Measurements from ENCODE around the gene PDCD1.

DNA sequence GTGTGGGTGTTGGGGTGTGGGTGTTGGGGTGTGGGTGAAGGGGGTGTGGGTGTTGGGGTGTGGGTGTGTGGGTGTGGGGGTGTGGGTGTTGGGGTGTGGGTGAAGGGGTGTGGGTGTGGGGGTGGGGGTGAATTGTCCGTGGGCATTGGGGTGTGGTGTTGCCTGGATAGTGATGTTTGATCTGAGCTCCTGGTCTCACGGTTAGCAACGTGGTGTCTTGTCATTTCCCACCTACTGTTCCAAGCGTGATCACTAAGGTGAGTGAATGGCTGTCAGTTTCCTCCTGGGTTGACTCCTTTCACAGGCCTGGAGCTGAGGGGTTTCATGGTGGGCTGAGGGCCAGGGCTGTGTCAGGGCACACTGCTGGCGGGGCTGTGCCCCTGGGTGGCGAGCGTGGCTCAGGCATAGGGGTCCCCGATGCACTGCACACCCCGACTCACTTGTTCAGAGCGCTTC is 38.1 kb upstream of the PDCD1 start:
- TF ChIP-seq, protein P1, sequence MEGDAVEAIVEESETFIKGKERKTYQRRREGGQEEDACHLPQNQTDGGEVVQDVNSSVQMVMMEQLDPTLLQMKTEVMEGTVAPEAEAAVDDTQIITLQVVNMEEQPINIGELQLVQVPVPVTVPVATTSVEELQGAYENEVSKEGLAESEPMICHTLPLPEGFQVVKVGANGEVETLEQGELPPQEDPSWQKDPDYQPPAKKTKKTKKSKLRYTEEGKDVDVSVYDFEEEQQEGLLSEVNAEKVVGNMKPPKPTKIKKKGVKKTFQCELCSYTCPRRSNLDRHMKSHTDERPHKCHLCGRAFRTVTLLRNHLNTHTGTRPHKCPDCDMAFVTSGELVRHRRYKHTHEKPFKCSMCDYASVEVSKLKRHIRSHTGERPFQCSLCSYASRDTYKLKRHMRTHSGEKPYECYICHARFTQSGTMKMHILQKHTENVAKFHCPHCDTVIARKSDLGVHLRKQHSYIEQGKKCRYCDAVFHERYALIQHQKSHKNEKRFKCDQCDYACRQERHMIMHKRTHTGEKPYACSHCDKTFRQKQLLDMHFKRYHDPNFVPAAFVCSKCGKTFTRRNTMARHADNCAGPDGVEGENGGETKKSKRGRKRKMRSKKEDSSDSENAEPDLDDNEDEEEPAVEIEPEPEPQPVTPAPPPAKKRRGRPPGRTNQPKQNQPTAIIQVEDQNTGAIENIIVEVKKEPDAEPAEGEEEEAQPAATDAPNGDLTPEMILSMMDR (IDR thresholded peaks at IDR 0.05), result no peak
- no peak for TF ChIP-seq POLR2A (IDR thresholded peaks at IDR 0.05)

Measured in esophagus squamous epithelium (tissue), 4 donors.